HG03354 (cell line): ENCODE results near the gene ITGB5.

Experiments used
- ATAC-seq: cut with Tn5 transposase; IDR thresholded peaks from one replicate; pipeline ENCODE4 v1.9.1; 2021; ENCODE audit warnings: mild to moderate bottlenecking; ENCODE audit not compliant: unreplicated experiment, poor library complexity, severe bottlenecking

Gene ITGB5

GRCh38 chr3:124823648-124824047, 63.5 kb downstream of the ITGB5 start:
- no peak for ATAC-seq

GRCh38 chr3:124823206-124823605, 64.0 kb downstream of the ITGB5 start:
- ATAC-seq: no peak

GRCh38 chr3:124821356-124821755, 65.8 kb downstream of the ITGB5 start:
- ATAC-seq: no peak

GRCh38 chr3:124818398-124819091, 68.6 kb downstream of the ITGB5 start:
- ATAC-seq: no peak

GRCh38 chr3:124817079-124817478, 70.1 kb downstream of the ITGB5 start:
- ATAC-seq: no peak

- ATAC-seq: no peak
Observed at GRCh38 chr3:124816206-124816605, 71.0 kb downstream of the ITGB5 start.

GRCh38 chr3:124815781-124816180, 71.4 kb downstream of the ITGB5 start:
- ATAC-seq: no peak

GRCh38 chr3:124814620-124815421, 72.3 kb downstream of the ITGB5 start:
- ATAC-seq: no peak

GRCh38 chr3:124813541-124813940, 73.6 kb downstream of the ITGB5 start:
- no peak for ATAC-seq

- no peak for ATAC-seq
Observed at GRCh38 chr3:124812291-124813265, 74.6 kb downstream of the ITGB5 start.

GRCh38 chr3:124811436-124811835, 75.7 kb downstream of the ITGB5 start:
- ATAC-seq: no peak

- ATAC-seq: no peak
Observed at GRCh38 chr3:124810970-124811369, 76.2 kb downstream of the ITGB5 start.

- no peak for ATAC-seq
Observed at GRCh38 chr3:124809039-124809438, 78.1 kb downstream of the ITGB5 start.

- ATAC-seq: no peak
Observed at GRCh38 chr3:124805671-124806070, 81.5 kb downstream of the ITGB5 start.

- no peak for ATAC-seq
Observed at GRCh38 chr3:124804875-124805274, 82.3 kb downstream of the ITGB5 start.

GRCh38 chr3:124802702-124803101, 84.5 kb downstream of the ITGB5 start:
- no peak for ATAC-seq

GRCh38 chr3:124802061-124802698, 85.0 kb downstream of the ITGB5 start:
- no peak for ATAC-seq

GRCh38 chr3:124800511-124801258, 86.5 kb downstream of the ITGB5 start:
- no peak for ATAC-seq

- no peak for ATAC-seq
Observed at GRCh38 chr3:124800076-124800475, 87.1 kb downstream of the ITGB5 start.
